ENCODE data around the gene GJD2.

The GJD2 gene

DNA sequence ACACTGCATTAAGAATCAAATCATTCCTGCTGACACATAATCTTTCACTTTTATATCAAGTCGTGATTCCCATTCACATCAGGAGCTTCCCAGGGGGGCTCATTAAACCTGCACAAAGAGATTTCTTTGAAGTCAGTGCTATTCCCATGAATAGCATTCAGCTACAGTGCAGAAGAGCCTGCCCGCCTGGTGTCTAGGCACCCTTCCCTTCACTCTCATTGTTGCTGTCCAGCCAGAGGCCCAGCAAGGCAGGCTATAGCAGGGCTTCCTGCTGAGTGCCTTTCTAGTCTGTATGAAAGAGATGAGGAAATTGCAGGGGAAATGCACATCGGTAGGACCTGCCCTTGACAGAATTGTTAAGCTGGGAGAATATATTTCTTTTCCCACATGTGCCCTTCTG is 4.5 kb upstream of the GJD2 start:
- H3K36me3 ChIP-seq (replicated peaks), result no peaks in the 10 kb centered on the region
- peaks cover 42% of the 10 kb centered on the region for H3K27me3 ChIP-seq (ENCODE audit: low read depth)
- in situ Hi-C loops (cut with MboI; ENCODE audit: low sequenced_read_pairs), result no loop called here
- no peak overlapping the region for H3K4me3 ChIP-seq
- DNase-seq (ENCODE audit: low spot score in 2 of 2), result no peak
- no peaks in the 10 kb centered on the region for H3K4me1 ChIP-seq
- H3K9me3 ChIP-seq, result no peaks in the 10 kb centered on the region

- Histone ChIP-seq H3K4me1 (no peaks in the 10 kb centered on the region), H3K36me3 (replicated peaks) (no peaks in the 10 kb centered on the region), H3K4me3 (no peak overlapping the region), H3K9me3 (no peaks in the 10 kb centered on the region), H3K27me3 (ENCODE audit: low read depth) (peaks cover 54% of the 10 kb centered on the region)
- in situ Hi-C loops (cut with MboI; ENCODE audit: low sequenced_read_pairs), result no loop called here
- DNase-seq (ENCODE audit: low spot score in 2 of 2), result no peak
These were observed 2.5 kb upstream of the GJD2 start for GRCh38 chr15:34757262-34757661.

GRCh38 chr15:34755419-34755773 is 598 bp upstream of the GJD2 start:
- H3K27me3 ChIP-seq (ENCODE audit: low read depth), result peaks cover 54% of the 10 kb centered on the region
- no peak for DNase-seq (ENCODE audit: low spot score in 2 of 2)
- no peaks in the 10 kb centered on the region for H3K36me3 ChIP-seq (replicated peaks)
- no peak overlapping the region for H3K4me3 ChIP-seq
- H3K4me1 ChIP-seq, result no peaks in the 10 kb centered on the region
- no peaks in the 10 kb centered on the region for H3K9me3 ChIP-seq
- in situ Hi-C loops (cut with MboI; ENCODE audit: low sequenced_read_pairs), result no loop called here

- Histone ChIP-seq H3K27me3 (ENCODE audit: low read depth) (peaks cover 54% of the 10 kb centered on the region), H3K4me1 (no peaks in the 10 kb centered on the region), H3K9me3 (no peaks in the 10 kb centered on the region), H3K4me3 (no peak overlapping the region), H3K36me3 (replicated peaks) (no peaks in the 10 kb centered on the region)
- in situ Hi-C loops (cut with MboI; ENCODE audit: low sequenced_read_pairs), result no loop called here
- DNase-seq (ENCODE audit: low spot score in 2 of 2), result no peak
These were observed 612 bp downstream of the GJD2 start for GRCh38 chr15:34754171-34754601.

GRCh38 chr15:34753236-34753894 is 1.4 kb downstream of the GJD2 start:
- no peaks in the 10 kb centered on the region for H3K36me3 ChIP-seq (replicated peaks)
- DNase-seq (ENCODE audit: low spot score in 2 of 2), result peak; percentile 8 to 68
- in situ Hi-C loops (cut with MboI; ENCODE audit: low sequenced_read_pairs), result no loop called here
- peaks cover 49% of the 10 kb centered on the region for H3K27me3 ChIP-seq (ENCODE audit: low read depth)
- no peaks in the 10 kb centered on the region for H3K9me3 ChIP-seq
- no peak overlapping the region for H3K4me3 ChIP-seq
- no peaks in the 10 kb centered on the region for H3K4me1 ChIP-seq

- Histone ChIP-seq H3K4me1 (no peaks in the 10 kb centered on the region), H3K27me3 (ENCODE audit: low read depth) (peaks cover 16% of the 10 kb centered on the region), H3K36me3 (replicated peaks) (no peaks in the 10 kb centered on the region), H3K4me3 (no peak overlapping the region), H3K9me3 (no peaks in the 10 kb centered on the region)
- no peak for DNase-seq (ENCODE audit: low spot score in 2 of 2)
- in situ Hi-C loops (cut with MboI; ENCODE audit: low sequenced_read_pairs), result no loop called here
These were observed 5.1 kb downstream of the GJD2 start for GRCh38 chr15:34749691-34750090.

DNA sequence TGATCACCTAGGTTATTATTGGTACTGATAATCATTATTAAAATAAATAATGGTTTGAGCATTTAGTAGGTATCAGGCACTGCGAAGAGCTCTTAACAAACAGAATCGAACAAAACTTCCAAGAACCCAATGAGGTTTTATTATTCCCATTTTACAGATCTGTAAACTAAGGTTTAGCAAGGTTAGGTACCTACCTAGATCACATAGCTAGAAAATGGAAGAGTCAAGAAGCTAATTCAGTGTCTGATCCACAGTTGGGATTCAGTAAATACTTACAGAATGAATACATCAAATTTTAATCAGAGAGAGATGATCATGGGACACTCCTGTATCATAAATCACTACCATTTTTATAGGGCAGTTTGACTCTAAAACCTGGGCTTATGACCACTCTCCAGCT is 15.5 kb downstream of the GJD2 start:
- in situ Hi-C loops (cut with MboI; ENCODE audit: low sequenced_read_pairs), result no loop called here
- Histone ChIP-seq H3K36me3 (replicated peaks) (no peaks in the 10 kb centered on the region), H3K4me3 (no peak overlapping the region), H3K27me3 (ENCODE audit: low read depth) (0 out of 2 replicates have a peak, but pooled peaks cover 3% of the 10 kb centered on the region), H3K9me3 (no peaks in the 10 kb centered on the region), H3K4me1 (no peaks in the 10 kb centered on the region)
- no peak for DNase-seq (ENCODE audit: low spot score in 2 of 2)

GRCh38 chr15:34738002-34738401 is 16.8 kb downstream of the GJD2 start:
- H3K4me1 ChIP-seq, result no peaks in the 10 kb centered on the region
- H3K4me3 ChIP-seq, result no peak overlapping the region
- no peaks in the 10 kb centered on the region for H3K36me3 ChIP-seq (replicated peaks)
- in situ Hi-C loops (cut with MboI; ENCODE audit: low sequenced_read_pairs), result no loop called here
- no peak for DNase-seq (ENCODE audit: low spot score in 2 of 2)
- 0 out of 2 replicates have a peak, but pooled peaks cover 3% of the 10 kb centered on the region for H3K27me3 ChIP-seq (ENCODE audit: low read depth)
- H3K9me3 ChIP-seq, result no peaks in the 10 kb centered on the region

DNA sequence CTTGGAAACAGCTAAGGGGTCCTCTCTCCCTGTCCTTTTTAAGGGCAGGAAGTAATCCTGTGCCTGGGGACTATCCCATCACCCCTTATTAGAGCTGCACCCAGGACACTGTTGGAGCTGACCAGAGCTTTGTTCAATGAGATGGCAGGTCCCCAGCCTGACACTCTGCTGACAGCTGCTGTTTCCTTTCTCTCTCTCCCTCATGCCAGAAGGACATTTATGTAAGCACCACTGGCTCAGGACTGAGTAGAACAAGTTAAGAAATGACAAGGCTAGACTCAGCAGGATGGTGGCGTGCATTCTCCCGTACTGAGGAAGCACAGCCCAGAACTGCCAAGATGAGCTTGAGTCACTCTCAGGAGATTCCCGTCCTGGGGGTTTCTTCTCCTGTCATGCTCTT is 17.3 kb downstream of the GJD2 start:
- in situ Hi-C loops (cut with MboI; ENCODE audit: low sequenced_read_pairs), result no loop called here
- no peaks in the 10 kb centered on the region for H3K36me3 ChIP-seq (replicated peaks)
- no peak for DNase-seq (ENCODE audit: low spot score in 2 of 2)
- 0 out of 2 replicates have a peak, but pooled peaks cover 3% of the 10 kb centered on the region for H3K27me3 ChIP-seq (ENCODE audit: low read depth)
- no peaks in the 10 kb centered on the region for H3K4me1 ChIP-seq
- no peak overlapping the region for H3K4me3 ChIP-seq
- H3K9me3 ChIP-seq, result no peaks in the 10 kb centered on the region

GRCh38 chr15:34734303-34734702 is 20.5 kb downstream of the GJD2 start:
- no peak for DNase-seq (ENCODE audit: low spot score in 2 of 2)
- H3K27me3 ChIP-seq (ENCODE audit: low read depth), result no peaks in the 10 kb centered on the region
- in situ Hi-C loops (cut with MboI; ENCODE audit: low sequenced_read_pairs), result no loop called here
- no peaks in the 10 kb centered on the region for H3K9me3 ChIP-seq
- no peak overlapping the region for H3K4me3 ChIP-seq
- no peaks in the 10 kb centered on the region for H3K36me3 ChIP-seq (replicated peaks)
- H3K4me1 ChIP-seq, result no peaks in the 10 kb centered on the region

GRCh38 chr15:34733621-34734020 is 21.2 kb downstream of the GJD2 start:
- no peaks in the 10 kb centered on the region for H3K4me1 ChIP-seq
- in situ Hi-C loops (cut with MboI; ENCODE audit: low sequenced_read_pairs), result no loop called here
- H3K9me3 ChIP-seq, result no peaks in the 10 kb centered on the region
- no peak for DNase-seq (ENCODE audit: low spot score in 2 of 2)
- no peak overlapping the region for H3K4me3 ChIP-seq
- no peaks in the 10 kb centered on the region for H3K27me3 ChIP-seq (ENCODE audit: low read depth)
- H3K36me3 ChIP-seq (replicated peaks), result no peaks in the 10 kb centered on the region

DNA sequence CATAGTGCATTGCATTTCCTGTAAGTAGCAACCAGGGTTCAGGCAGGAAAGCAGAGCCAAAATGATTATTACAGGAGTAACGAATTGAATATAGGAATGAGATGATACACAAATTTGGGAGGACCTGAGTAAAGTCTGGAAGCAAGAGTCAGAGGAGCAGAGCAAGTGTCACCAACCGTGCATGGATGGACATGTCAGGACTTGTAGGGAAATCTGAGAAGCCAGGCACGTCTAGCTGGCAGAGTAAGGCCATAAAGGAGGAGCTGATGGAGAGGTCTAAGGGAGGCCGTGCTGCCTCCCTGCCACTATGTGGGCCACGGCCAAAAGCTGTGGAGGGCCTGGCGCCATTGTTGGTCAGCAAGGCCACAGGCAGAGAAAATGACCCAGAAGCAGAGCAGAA is 22.4 kb downstream of the GJD2 start:
- in situ Hi-C loops (cut with MboI; ENCODE audit: low sequenced_read_pairs), result no loop called here
- Histone ChIP-seq H3K4me1 (no peaks in the 10 kb centered on the region), H3K9me3 (no peaks in the 10 kb centered on the region), H3K4me3 (no peak overlapping the region), H3K36me3 (replicated peaks) (no peaks in the 10 kb centered on the region), H3K27me3 (ENCODE audit: low read depth) (no peaks in the 10 kb centered on the region)
- DNase-seq (ENCODE audit: low spot score in 2 of 2), result no peak

DNA sequence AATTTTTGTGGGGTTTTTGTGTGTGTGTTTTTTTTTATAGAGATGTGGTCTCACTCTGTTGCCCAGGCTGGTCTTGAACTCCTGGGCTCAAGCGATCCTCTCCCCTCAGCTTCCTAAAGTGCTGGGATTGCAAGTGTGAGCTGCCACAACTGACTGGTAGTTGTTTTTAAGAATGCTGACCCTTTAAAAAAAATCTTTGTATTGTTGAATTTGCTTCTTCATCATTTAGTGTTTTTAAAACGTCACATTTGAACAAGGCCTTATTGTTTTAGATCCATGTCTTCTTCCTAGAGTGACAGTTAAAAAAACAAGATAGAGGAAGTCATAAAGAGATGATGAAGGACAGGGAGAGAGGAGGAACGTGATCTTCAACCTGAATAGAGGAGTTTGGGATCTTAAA is 24.1 kb downstream of the GJD2 start:
- Histone ChIP-seq H3K4me1 (no peaks in the 10 kb centered on the region), H3K9me3 (no peaks in the 10 kb centered on the region), H3K4me3 (no peak overlapping the region), H3K36me3 (replicated peaks) (no peaks in the 10 kb centered on the region), H3K27me3 (ENCODE audit: low read depth) (no peaks in the 10 kb centered on the region)
- in situ Hi-C loops (cut with MboI; ENCODE audit: low sequenced_read_pairs), result no loop called here
- DNase-seq (ENCODE audit: low spot score in 2 of 2), result no peak

- no peak overlapping the region for H3K4me3 ChIP-seq
- no peaks in the 10 kb centered on the region for H3K9me3 ChIP-seq
- in situ Hi-C loops (cut with MboI; ENCODE audit: low sequenced_read_pairs), result no loop called here
- DNase-seq (ENCODE audit: low spot score in 2 of 2), result no peak
- H3K4me1 ChIP-seq, result no peaks in the 10 kb centered on the region
- no peaks in the 10 kb centered on the region for H3K27me3 ChIP-seq (ENCODE audit: low read depth)
- no peaks in the 10 kb centered on the region for H3K36me3 ChIP-seq (replicated peaks)
These were observed 24.9 kb downstream of the GJD2 start for GRCh38 chr15:34729886-34730285.

- H3K4me1 ChIP-seq, result no peaks in the 10 kb centered on the region
- DNase-seq (ENCODE audit: low spot score in 2 of 2), result no peak
- H3K36me3 ChIP-seq (replicated peaks), result no peaks in the 10 kb centered on the region
- no peaks in the 10 kb centered on the region for H3K27me3 ChIP-seq (ENCODE audit: low read depth)
- no peak overlapping the region for H3K4me3 ChIP-seq
- in situ Hi-C loops (cut with MboI; ENCODE audit: low sequenced_read_pairs), result no loop called here
- no peaks in the 10 kb centered on the region for H3K9me3 ChIP-seq
These were observed 25.7 kb downstream of the GJD2 start for GRCh38 chr15:34729056-34729455.
